Adrenal gland (tissue), 12 donors: ENCODE measurements around the gene NUDT3. TPM values are rescaled to one million over a fixed set of nuclear protein-coding genes. Genes with fewer than 3 reads are reported as not detected.
"Not testable (repeated sequence)": the region's sequence is repeated elsewhere in the genome, so short reads cannot be mapped to it uniquely, and the experiment has no call there.

Experiments
- DNase-seq, 7 donors: peaks; one replicate each; pipeline ENCODE4 v3.0.0-alpha.2; 2019 to 2020
- H3K27ac ChIP-seq, 5 donors: fragments of 200-600 bp; sonication (generic) in 4 of 5; 1 replicate in 3 of 5; 2 replicates in 2 of 5; pipeline versions ENCODE4 v1.5.1 to v1.8.0; 2016 to 2020; ENCODE audit warnings: mild to moderate bottlenecking in 1 of 5
- H3K27me3 ChIP-seq: fragments of 200-600 bp; 2 replicates; pipeline ENCODE4 v1.8.0; 2021
- H3K36me3 ChIP-seq, 2 donors: fragments of 200-600 bp; replicated peaks in 1 of 2; 1 replicate in 1 of 2; 2 replicates in 1 of 2; pipeline versions ENCODE4 v1.5.1 to v1.8.0; 2018 to 2022
- H3K4me1 ChIP-seq, 2 donors: fragments of 200-600 bp; replicated peaks in 1 of 2; 1 replicate in 1 of 2; 2 replicates in 1 of 2; pipeline versions ENCODE4 v1.5.1 to v1.8.0; 2018 to 2021
- H3K4me3 ChIP-seq, 4 donors: fragments of 200-600 bp; sonication (generic) in 3 of 4; one replicate each; pipeline ENCODE4 v1.5.1; 2016 to 2018
- H3K9me3 ChIP-seq, 3 donors: fragments of 200-600 bp; sonication (generic) in 1 of 3; replicated peaks in 1 of 3; 1 replicate in 2 of 3; 2 replicates in 1 of 3; pipeline versions ENCODE4 v1.5.1 to v1.8.0; 2016 to 2021
- POLR2A ChIP-seq, 2 donors: fragments of 450-650 bp; IDR thresholded peaks; one replicate each; pipeline ENCODE4 v1.6.1; 2017; ENCODE audit warnings: antibody characterized with exemption in 2 of 2, mild to moderate bottlenecking in 2 of 2, moderate library complexity in 1 of 2
- WGBS, 4 donors: extraction: QIAGEN DNeasy Blood & Tissue Kit in 2 of 4; methylation state at CpG; one replicate each; pipeline versions ENCODE4 v1.1.5 to v1.1.7; 2013 to 2017; 5-methylcytosine and 5-hydroxymethylcytosine counted together
- intact Hi-C, 2 donors: fragments of 100-400 bp; cut with DNase I; formaldehyde crosslinking; loops; one replicate each; pipeline versions ENCODE4 v1.14.1 to v1.15.0; 2022 to 2023
- polyA plus RNA-seq, 3 donors: library from polyadenylated mRNA; stranded (reverse); fragments of 200-250 nt in 2 of 3; fragments of 350-450 nt in 1 of 3; fragmentation: Illumina TruSeq in 1 of 3; extraction: RNeasy Lipid Tissue Mini Kit (QIAGEN cat#74804) in 1 of 3; gene quantifications; one replicate each; pipeline ENCODE4 v1.2.3, GENCODE V29; 2013 to 2014
- total RNA-seq, 9 donors: library from RNA; depleted of rRNA in 4 of 9; stranded (reverse); fragments of >200 nt in 4 of 9; fragments of 120-200 nt in 1 of 9; fragmentation: NEBNext Ultra II Directional in 1 of 9; extraction: Animal tissue kit (Norgen Biotek cat#: 25700) in 1 of 9; gene quantifications; one replicate each; pipeline versions ENCODE4 v1.1.0 to v1.2.4, GENCODE V29; 2013 to 2023
- TF ChIP-seq, protein P1 (sequence below), 6 experiments: fragments of 450-650 bp in 4 of 6; fragments of 200-600 bp in 2 of 6; sonication (generic) in 1 of 6; IDR thresholded peaks; 1 replicate in 5 of 6; 2 replicates in 1 of 6; pipeline versions ENCODE4 v1.5.1 to v1.8.0; 2016 to 2021; ENCODE audit warnings: antibody characterized with exemption in 6 of 6, mild to moderate bottlenecking in 2 of 6, moderate library complexity in 1 of 6
- donor health status: healthy with polysubstance abuse.
- donor health status: Bipolar disorder and iron deficiency.
- donor health status: DM: yes; HTN: yes; CAD: no.
- donor health status: DM: no; HTN: no; CAD: no.
- donor health status: DM: no; HTN: no; CAD: no.
- donor health status: DM: yes; HTN: yes; CAD: no.

The NUDT3 gene
- total and polyA plus RNA-seq, 12 donors, result 18.2 to 56.3 (median 40.9) TPM

DNA sequence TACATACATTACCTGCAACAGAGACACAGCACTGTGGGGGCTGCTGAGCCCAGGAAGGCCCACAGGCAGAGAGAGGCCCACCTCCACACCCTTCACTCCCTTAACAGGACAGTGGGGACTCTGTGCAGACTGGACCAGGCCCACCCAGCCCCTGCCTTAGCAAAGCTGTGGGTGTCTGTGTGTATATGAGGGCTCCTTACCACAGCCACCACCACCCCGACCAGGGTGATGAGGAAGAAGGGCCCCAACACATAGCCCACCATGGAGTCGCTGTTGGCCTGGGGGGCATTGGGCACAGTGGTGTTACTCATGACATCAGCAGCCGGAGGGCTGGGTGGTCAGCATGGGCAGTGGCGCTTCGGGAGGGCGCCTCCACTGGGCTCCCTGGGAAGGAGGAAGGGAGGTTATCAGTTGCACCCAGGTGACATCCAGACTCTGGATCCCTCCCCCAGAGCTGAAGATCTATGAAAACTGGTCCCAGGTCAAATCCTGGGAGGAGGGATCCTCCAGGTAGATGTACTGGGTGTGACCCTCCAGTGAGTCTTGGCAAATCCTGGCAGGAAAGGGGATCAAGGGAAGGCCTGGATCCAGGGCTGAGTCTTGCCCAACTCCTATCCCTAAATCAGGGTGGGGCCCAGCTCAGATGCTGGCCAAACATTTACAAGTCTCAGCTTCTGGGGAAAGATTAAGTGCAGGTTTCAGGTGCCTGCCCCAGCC, 144.8 kb downstream of the NUDT3 start:
- peak overlapping the region in 2 of 5 donors; percentile 84 to 90 for H3K27ac ChIP-seq
- H3K4me3 ChIP-seq, result no peak overlapping the region
- peaks cover 17 to 24% of the 10 kb centered on the region in 2 donors for H3K4me1 ChIP-seq
- no peaks in the 10 kb centered on the region for H3K36me3 ChIP-seq
- 86 to 89% (median 87%) methylated on average over 6 of the region's 6 CpGs; no CpG with 5 or more reads in 1 of the 4 donors for WGBS, 4 donors
- intact Hi-C loops, result loop anchor here in 1 of 2 donors (5.0 kb wide), 1 partner anchor 170 kb away; no protein-coding TSS in a partner anchor
- H3K27me3 ChIP-seq, result no peaks in the 10 kb centered on the region
- no peaks in the 10 kb centered on the region for H3K9me3 ChIP-seq
- peak in 1 of 7 donors; percentile 24 for DNase-seq
- TF ChIP-seq, protein P1, sequence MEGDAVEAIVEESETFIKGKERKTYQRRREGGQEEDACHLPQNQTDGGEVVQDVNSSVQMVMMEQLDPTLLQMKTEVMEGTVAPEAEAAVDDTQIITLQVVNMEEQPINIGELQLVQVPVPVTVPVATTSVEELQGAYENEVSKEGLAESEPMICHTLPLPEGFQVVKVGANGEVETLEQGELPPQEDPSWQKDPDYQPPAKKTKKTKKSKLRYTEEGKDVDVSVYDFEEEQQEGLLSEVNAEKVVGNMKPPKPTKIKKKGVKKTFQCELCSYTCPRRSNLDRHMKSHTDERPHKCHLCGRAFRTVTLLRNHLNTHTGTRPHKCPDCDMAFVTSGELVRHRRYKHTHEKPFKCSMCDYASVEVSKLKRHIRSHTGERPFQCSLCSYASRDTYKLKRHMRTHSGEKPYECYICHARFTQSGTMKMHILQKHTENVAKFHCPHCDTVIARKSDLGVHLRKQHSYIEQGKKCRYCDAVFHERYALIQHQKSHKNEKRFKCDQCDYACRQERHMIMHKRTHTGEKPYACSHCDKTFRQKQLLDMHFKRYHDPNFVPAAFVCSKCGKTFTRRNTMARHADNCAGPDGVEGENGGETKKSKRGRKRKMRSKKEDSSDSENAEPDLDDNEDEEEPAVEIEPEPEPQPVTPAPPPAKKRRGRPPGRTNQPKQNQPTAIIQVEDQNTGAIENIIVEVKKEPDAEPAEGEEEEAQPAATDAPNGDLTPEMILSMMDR (IDR thresholded peaks at IDR 0.05), result no peak
- TF ChIP-seq POLR2A (IDR thresholded peaks at IDR 0.05), result no peak

DNA sequence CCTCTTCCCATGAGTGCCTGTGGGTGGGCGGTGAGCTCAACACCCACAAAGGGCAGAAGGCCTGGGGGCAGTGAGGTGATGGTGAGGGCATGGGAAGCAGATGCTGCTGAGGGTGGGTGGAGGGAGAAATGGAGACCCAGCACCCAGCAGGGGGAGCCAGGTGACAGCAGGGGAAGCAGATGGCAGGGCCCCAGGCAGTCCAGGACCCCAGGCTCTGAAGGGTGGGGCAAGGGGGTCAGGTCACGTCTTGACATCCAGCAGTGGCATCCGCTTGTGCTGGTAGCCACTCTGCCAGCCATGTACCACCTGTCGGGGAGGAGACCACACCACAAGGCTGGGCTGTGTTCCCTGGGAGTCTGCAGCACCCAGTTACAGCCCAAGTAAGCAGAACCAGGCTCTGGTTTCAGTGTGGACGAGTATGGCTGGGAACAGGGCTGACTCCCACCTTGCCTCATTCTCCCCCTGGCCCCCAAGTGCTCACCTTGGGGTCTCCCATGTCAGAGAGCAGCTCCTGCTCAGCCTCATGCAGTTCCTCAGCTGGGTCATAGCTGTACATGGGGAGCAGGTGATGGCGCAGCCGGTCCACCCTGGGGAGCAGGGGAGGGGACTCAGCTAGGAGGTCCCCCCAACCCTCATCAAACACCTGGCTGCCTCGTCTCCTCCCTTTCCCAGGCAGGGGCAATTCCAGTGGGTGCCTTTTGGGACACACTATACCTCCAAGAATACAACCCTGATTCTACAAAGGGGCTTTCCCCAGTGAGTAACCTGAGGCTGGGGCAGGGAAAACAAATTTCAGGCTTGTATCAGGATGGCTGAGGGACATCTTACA, 145.7 kb downstream of the NUDT3 start:
- intact Hi-C loops, result loop anchor here in 1 of 2 donors (5.0 kb wide), 1 partner anchor 171 kb away; no protein-coding TSS in a partner anchor
- H3K4me3 ChIP-seq, result no peak overlapping the region
- peaks cover 17 to 24% of the 10 kb centered on the region in 2 donors for H3K4me1 ChIP-seq
- H3K36me3 ChIP-seq, result no peaks in the 10 kb centered on the region
- peak overlapping the region in 1 of 5 donors; percentile 4 for H3K27ac ChIP-seq
- TF ChIP-seq, protein P1 (IDR thresholded peaks at IDR 0.05), result peak in 4 of 6 experiments; percentile 9 to 30 (median 20)
- no peak for TF ChIP-seq POLR2A (IDR thresholded peaks at IDR 0.05)
- no peaks in the 10 kb centered on the region for H3K27me3 ChIP-seq
- no peaks in the 10 kb centered on the region for H3K9me3 ChIP-seq
- peak in 1 of 7 donors; percentile 17 for DNase-seq
- WGBS, 4 donors, result 79 to 92% (median 86%) methylated on average over 4 to 8 of the region's 8 CpGs

DNA sequence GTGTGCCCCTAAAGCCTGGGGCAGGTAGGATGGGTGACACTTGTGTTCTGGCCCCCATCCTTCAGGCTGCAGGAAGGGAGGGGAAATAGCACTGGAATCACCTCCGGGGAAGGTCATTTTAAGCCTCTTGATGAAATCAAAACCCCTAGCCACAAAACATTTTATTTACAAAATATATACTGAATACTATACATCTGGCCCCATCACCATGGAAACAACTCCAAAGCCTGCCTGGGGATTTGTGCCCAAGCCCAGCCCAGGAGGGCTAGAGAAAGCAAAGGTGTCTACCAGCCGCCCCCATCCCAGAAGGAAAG, 146.3 kb downstream of the NUDT3 start:
- intact Hi-C loops, result loop anchor here in 1 of 2 donors (5.0 kb wide), 1 partner anchor 171 kb away; no protein-coding TSS in a partner anchor
- no peak for TF ChIP-seq POLR2A (IDR thresholded peaks at IDR 0.05)
- TF ChIP-seq, protein P1 (IDR thresholded peaks at IDR 0.05), result no peak
- WGBS, 4 donors, result 63 to 100% (median 90%) methylated on average over 2 of the region's 2 CpGs
- Histone ChIP-seq H3K36me3 (no peaks in the 10 kb centered on the region), H3K27ac (no peak overlapping the region), H3K4me1 (peaks cover 17 to 24% of the 10 kb centered on the region in 2 donors), H3K9me3 (no peaks in the 10 kb centered on the region), H3K4me3 (no peak overlapping the region), H3K27me3 (no peaks in the 10 kb centered on the region)
- no peak for DNase-seq

DNA sequence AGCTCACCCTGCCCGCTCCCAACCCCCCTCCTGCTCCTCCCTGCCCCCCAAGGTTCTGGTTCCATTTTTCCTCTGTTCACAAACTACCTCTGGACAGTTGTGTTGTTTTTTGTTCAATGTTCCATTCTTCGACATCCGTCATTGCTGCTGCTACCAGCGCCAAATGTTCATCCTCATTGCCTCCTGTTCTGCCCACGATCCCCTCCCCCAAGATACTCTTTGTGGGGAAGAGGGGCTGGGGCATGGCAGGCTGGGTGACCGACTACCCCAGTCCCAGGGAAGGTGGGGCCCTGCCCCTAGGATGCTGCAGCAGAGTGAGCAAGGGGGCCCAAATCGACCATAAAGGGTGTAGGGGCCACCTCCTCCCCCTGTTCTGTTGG, 146.7 kb downstream of the NUDT3 start:
- peaks cover 17 to 24% of the 10 kb centered on the region in 2 donors for H3K4me1 ChIP-seq
- H3K4me3 ChIP-seq, H3K27me3 ChIP-seq, H3K9me3 ChIP-seq, H3K36me3 ChIP-seq, H3K27ac ChIP-seq: not testable (repeated sequence)
- intact Hi-C loops, result loop anchor here in 1 of 2 donors (5.0 kb wide), 1 partner anchor 172 kb away; no protein-coding TSS in a partner anchor
- DNase-seq, result peak in 1 of 7 donors; percentile 7
- 80 to 88% (median 83%) methylated on average over 6 to 7 of the region's 7 CpGs for WGBS, 4 donors

DNA sequence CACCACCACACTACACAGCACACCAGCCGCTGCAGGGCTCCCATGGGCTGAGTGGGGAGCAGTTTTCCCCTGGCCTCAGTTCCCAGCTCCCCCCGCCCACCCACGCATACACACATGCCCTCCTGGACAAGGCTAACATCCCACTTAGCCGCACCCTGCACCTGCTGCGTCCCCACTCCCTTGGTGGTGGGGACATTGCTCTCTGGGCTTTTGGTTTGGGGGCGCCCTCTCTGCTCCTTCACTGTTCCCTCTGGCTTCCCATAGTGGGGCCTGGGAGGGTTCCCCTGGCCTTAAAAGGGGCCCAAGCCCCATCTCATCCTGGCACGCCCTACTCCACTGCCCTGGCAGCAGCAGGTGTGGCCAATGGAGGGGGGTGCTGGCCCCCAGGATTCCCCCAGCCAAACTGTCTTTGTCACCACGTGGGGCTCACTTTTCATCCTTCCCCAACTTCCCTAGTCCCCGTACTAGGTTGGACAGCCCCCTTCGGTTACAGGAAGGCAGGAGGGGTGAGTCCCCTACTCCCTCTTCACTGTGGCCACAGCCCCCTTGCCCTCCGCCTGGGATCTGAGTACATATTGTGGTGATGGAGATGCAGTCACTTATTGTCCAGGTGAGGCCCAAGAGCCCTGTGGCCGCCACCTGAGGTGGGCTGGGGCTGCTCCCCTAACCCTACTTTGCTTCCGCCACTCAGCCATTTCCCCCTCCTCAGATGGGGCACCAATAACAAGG, 147.3 kb downstream of the NUDT3 start:
- H3K9me3 ChIP-seq, H3K27me3 ChIP-seq, H3K27ac ChIP-seq, H3K36me3 ChIP-seq, H3K4me3 ChIP-seq: not testable (repeated sequence)
- intact Hi-C loops, result loop anchor here in 1 of 2 donors (5.0 kb wide), 1 partner anchor 172 kb away; no protein-coding TSS in a partner anchor
- 73 to 82% (median 74%) methylated on average over 8 to 13 of the region's 13 CpGs for WGBS, 4 donors
- peaks cover 17 to 24% of the 10 kb centered on the region in 2 donors for H3K4me1 ChIP-seq
- DNase-seq, result peak in 2 of 7 donors; percentile 5 to 11
